ENCODE data around the gene PRKCA. TPM values are rescaled to one million over a fixed set of nuclear protein-coding genes. Genes with fewer than 3 reads are reported as not detected.

PRKCA gene
- total RNA-seq, 4 donors from 2014 or later = 9.6 to 15.5 (median 11.1) TPM

DNA sequence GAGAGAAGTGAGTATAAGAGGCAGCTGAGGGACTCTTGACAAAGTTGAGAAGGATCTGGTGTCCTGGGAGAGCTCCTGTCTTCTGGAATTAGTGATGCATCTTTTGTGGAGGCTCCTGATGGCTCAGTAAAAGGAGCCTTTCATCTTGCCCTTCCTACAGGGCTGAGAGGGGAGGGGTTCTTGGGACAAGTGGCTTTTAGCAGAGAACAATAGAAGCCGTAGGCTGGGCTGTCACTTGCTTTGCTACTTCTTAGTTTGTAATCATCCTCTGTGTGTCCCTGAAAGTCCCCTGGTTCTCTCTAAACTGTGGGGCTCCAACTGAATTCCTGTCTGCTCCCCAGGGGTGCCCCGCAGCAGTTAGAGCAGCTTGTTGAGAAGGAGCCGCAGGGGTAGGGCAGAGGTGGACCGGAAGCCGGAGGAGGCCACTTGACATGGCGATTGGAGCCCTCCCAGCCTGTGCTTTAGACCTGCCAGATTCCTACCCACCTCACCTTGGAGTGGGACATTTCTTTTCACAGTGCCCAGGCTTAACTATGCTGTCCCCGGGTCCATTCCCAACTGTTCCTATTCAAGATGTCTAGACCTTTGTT is 85.1 kb downstream of the PRKCA start:
- intact Hi-C loops (cut with DNase I; ENCODE audit: low total_unique reads) = no loop called here
- no peak overlapping the region for H3K4me3 ChIP-seq (ENCODE audit: low read depth, poor library complexity, severe bottlenecking)
- TF ChIP-seq, protein P1, sequence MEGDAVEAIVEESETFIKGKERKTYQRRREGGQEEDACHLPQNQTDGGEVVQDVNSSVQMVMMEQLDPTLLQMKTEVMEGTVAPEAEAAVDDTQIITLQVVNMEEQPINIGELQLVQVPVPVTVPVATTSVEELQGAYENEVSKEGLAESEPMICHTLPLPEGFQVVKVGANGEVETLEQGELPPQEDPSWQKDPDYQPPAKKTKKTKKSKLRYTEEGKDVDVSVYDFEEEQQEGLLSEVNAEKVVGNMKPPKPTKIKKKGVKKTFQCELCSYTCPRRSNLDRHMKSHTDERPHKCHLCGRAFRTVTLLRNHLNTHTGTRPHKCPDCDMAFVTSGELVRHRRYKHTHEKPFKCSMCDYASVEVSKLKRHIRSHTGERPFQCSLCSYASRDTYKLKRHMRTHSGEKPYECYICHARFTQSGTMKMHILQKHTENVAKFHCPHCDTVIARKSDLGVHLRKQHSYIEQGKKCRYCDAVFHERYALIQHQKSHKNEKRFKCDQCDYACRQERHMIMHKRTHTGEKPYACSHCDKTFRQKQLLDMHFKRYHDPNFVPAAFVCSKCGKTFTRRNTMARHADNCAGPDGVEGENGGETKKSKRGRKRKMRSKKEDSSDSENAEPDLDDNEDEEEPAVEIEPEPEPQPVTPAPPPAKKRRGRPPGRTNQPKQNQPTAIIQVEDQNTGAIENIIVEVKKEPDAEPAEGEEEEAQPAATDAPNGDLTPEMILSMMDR (IDR thresholded peaks at IDR 0.05) = no peak
- no peak for TF ChIP-seq POLR2A (IDR thresholded peaks at IDR 0.05)
- DNase-seq (ENCODE audit: low spot score in 2 of 2) = no peak
- 79 to 82% methylated on average over 7 of the region's 7 CpGs for WGBS, 2 donors

DNA sequence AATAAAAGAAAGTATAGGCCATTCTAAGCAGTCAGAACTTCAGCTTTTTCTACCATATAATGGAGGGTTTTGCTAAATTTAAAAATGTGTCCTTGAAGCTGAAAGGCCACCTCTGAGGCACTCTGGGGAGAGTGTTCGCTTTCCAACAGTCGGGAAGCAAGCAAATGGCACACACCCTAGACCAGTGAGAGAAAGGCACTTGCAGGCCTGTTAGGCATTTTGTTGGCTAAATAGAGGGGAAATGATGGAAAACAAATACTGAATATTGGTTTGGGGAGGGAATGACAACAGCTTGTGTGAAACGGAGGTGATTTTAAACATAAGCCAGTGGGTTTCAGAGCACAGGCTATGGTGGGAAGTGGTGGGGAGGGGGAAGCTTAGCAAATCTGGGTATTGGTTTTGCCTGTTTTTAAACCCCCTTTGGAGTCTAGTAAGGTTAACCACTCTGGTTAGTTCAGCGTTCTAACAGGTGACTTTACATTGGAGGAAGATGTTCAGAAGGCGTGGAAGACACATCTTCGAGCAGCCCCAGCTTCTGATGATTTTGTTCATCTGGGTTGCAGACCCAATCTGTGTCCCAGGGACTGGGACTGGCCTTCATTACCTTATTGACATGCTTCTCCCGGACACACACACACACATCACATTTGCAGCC is 90.5 kb downstream of the PRKCA start:
- TF ChIP-seq POLR2A (IDR thresholded peaks at IDR 0.05) = no peak
- TF ChIP-seq, protein P1 (IDR thresholded peaks at IDR 0.05) = no peak
- no peak for DNase-seq (ENCODE audit: low spot score in 2 of 2)
- WGBS, 2 donors = 93% methylated on average over 7 of the region's 7 CpGs
- intact Hi-C loops (cut with DNase I; ENCODE audit: low total_unique reads) = no loop called here
- no peak overlapping the region for H3K4me3 ChIP-seq (ENCODE audit: low read depth, poor library complexity, severe bottlenecking)

DNA sequence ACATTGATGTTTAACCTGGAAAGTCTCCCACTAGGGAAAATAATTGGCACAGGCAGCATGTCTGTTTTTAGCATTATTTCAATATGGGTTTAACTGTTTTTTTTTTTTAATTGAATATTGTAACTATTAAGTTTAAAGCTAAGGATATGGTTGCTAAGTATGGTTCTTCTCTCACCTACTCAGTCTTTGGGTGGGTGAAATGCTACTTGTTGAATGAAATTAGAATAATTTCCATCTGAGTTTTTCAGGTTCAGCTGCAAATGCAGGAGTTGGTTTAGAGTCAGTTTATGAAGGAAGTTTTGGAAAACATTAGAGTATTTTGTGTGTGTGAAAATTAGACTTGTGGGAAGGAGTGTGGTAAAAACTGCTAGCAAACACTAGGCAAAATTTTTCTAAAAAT is 93.5 kb downstream of the PRKCA start:
- TF ChIP-seq POLR2A (IDR thresholded peaks at IDR 0.05) = no peak
- TF ChIP-seq, protein P1 (IDR thresholded peaks at IDR 0.05) = no peak
- no peak for DNase-seq (ENCODE audit: low spot score in 2 of 2)
- H3K4me3 ChIP-seq (ENCODE audit: low read depth, poor library complexity, severe bottlenecking) = no peak overlapping the region
- intact Hi-C loops (cut with DNase I; ENCODE audit: low total_unique reads) = no loop called here

DNA sequence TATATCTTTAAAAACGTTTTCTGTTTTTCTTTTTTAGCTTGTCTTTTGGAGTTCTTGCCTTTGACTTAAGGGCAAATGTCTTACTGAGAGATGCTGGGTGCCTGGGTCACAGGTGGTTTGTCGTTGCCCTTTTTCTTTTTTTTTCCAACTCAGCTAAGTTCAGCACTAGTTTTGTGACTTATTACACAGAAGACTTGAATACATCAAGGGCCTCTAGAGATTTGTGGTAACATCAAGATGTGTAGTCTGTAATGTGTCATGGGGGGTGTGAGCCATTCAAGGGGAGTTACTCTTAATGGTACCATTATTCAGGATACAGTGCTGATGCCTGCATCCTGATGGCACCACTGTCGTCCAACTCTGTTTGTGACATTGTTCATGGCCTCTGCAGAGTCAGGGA is 95.1 kb downstream of the PRKCA start:
- no peak for DNase-seq (ENCODE audit: low spot score in 2 of 2)
- TF ChIP-seq, protein P1 (IDR thresholded peaks at IDR 0.05) = no peak
- WGBS, 2 donors = 74 to 79% methylated on average over 3 of the region's 3 CpGs
- H3K4me3 ChIP-seq (ENCODE audit: low read depth, poor library complexity, severe bottlenecking) = no peak overlapping the region
- intact Hi-C loops (cut with DNase I; ENCODE audit: low total_unique reads) = no loop called here

DNA sequence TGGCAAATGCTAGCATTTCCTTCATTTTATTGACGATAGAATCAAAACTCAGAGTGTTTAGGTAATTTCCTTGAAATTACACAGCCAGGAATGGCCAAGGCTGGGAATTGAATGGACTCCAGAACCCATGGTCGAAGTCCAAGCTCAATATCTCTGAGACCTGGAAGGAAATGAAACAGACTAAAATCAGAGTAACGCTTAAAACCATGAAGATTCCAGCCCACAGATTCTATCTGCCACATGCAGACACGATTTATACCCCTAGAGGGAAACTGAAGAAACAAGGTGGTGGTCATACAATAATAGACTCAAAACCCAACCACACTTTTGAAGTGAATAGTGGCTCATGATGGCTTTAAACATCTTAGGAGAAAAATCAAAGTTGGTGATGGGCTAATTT is 95.6 kb downstream of the PRKCA start:
- 66 to 68% methylated on average over 4 of the region's 4 CpGs for WGBS, 2 donors
- no peak for TF ChIP-seq POLR2A (IDR thresholded peaks at IDR 0.05)
- TF ChIP-seq, protein P1 (IDR thresholded peaks at IDR 0.05) = no peak
- H3K4me3 ChIP-seq (ENCODE audit: low read depth, poor library complexity, severe bottlenecking) = no peak overlapping the region
- DNase-seq (ENCODE audit: low spot score in 2 of 2) = no peak
- intact Hi-C loops (cut with DNase I; ENCODE audit: low total_unique reads) = no loop called here

DNA sequence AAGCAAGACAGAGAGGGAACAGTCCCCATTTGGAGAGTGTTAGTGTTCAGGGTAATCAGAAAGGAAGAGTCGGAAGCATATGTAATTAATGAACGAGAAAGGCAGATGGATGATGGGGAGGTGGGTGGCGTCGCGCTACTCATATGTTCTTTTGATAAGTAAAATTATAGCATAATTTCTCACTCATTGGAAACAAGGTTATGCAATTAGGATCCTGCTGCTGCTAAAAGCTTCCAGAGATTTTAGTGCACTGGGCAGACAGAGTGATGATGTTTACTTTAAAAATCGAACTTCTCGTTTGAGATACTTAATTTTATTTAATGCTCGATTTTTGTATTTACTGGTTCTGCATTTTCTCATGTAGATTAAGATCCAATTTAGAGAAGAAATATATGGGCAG is 96.2 kb downstream of the PRKCA start:
- 74 to 75% methylated on average over 8 of the region's 8 CpGs for WGBS, 2 donors
- no peak for DNase-seq (ENCODE audit: low spot score in 2 of 2)
- intact Hi-C loops (cut with DNase I; ENCODE audit: low total_unique reads) = no loop called here
- no peak overlapping the region for H3K4me3 ChIP-seq (ENCODE audit: low read depth, poor library complexity, severe bottlenecking)
- TF ChIP-seq, protein P1 (IDR thresholded peaks at IDR 0.05) = no peak
- TF ChIP-seq POLR2A (IDR thresholded peaks at IDR 0.05) = no peak
